ENCODE data around the gene ANKRD16.
"Not testable (repeated sequence)": the region's sequence is repeated elsewhere in the genome, so short reads cannot be mapped to it uniquely, and the experiment has no call there.

The ANKRD16 gene

DNA sequence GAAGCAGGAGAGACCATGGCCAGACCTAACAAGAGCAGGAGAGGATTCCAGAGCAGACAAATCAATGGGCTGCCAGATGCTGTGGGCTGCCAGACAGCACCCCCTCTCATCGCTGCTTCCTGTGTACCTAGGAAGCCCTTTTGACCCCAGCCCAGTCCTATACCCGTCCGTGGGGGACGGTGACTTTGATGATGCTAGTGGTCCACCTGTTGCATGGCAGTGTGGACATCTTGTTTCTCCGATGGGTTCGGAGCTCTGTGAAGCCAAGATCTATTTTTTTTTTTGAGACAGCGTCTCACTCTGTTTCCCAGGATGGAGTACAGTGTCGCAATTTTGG is 58.3 kb downstream of the ANKRD16 start:
- no peak for FAIRE-seq

DNA sequence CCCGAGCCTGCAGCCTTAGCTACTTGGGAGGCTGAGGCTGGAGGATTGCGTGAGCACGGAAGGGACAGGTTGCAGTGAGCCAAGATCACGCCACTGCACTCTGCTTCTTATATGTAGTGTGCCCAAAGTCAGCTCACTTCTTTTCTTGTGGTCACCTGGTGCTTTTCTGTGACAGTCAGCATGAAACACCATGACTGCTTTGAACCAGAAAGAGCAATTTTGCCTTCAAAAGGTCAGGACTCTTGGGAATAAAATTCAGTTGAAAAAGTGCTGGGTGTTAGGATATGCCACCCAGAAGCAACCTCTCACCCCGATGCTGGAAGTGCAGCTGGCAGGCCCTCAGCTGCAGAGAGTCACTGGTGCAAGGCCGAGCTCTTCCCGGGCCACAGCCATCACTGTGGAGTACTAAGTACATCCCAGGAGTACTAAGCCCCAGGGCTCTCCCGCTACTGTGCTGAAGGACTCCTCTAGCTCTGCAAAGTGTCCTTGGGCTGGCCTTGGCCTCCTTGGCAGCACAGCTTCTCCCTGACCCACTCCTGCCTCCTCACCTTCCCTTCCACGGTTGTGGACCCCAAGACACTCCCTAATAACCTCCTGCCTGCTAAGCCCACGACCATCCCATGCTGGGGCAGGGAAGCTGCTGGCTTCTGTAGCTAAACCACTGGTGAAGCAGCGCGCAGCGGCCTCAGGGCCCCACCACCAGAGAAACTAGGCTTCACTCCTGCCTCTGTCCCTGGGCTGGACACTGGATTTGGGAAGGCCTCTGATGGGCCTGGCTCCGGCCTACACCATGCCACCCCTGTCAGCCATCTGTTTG is 58.9 kb downstream of the ANKRD16 start:
- no peak for FAIRE-seq

DNA sequence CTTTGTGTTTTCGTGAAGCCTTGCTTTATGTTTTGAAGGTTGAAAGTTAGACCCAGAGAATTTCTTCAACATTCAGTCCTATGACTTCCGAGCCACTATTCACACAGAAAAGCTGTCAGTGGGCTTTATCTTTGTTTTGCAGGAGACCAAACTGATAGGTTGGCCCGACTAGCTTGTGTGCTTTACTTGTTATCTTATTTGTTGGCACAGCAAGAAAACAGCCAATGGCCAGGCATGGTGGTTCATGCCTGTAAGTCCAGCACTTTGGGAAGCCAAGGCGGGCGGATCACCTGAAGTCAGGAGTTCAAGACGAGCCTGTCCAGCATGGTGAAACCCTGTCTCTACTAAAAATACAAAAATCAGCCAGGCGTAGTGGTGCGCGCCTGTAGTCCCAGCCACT is 60.4 kb downstream of the ANKRD16 start:
- no peak for FAIRE-seq

DNA sequence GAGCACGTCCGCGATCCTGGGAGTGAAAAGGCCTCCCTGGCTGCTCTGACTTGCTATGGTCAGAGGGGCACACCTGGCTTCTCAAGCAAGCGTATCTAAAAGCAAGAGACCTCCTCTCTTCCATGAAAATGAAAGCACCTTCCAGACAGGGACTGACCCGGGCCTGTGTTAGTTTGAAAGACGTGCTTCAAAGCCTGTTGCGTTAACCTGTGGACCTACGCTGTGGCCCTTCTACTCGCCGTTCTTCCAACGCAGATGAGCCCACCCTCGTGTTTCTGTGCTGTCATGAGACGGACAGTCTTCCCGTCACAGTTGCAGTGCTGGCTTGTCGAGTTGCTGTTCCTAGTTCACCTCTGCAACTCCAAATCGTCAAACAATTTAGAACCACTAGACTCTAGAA is 61.0 kb downstream of the ANKRD16 start:
- FAIRE-seq = no peak

DNA sequence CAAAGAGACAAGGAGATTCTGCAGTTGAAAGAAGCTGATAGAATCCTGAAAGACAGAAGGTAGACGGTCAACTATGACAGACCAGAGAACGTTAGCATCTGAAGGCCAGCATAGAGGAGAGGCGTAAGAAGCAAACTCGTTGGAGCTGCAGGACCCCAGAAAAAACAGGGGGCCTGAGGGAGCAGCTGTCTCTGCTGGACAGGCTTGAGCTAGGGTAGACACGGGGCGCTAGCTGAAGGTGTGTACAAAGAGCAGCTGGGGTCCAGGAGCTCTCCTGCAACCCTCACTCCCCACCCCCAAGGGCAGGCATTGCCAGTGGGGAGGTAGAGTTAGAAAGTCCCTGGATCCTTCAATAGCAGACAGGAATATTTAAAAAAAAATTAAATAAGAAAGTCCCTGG is 61.9 kb downstream of the ANKRD16 start:
- FAIRE-seq = no peak

DNA sequence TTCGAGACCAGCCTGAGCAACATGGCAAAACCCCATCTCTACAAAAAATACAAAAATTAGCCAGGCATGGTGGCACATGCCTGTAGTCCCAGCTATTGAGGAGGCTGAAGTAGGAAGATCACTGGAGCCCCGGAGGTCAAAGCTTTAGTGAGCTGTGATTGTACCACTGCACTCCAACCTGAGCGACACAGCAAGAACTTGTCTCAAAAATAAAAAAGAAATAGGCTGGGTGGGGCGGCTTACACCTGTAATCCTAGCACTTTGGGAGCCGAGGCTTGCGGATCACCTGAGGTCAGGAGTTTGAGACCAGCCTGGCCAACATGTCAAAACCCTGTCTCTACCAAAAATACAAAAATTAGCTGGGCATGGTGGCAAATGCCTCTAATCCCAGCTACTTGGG is 63.2 kb downstream of the ANKRD16 start:
- not testable (repeated sequence) for FAIRE-seq

DNA sequence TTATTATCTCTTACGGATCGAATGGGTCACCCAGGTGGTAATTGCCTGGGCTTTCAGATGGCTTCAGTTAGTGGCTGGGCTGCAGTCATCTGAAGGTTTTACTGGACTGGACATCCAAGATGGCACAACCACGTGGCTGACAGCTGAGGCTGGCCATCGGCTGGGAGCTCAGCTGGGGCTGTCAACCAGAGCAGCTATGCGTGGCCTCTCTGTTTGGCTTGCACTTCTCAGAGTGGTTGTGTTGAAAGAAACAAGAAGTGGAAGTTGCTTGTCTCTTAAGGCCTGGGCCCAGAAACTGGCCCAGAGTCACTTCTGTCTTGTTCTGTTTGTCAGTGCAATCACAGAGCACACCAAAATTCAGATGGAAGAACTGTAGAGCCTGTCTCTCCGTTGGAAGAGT is 70.8 kb downstream of the ANKRD16 start:
- no peak for FAIRE-seq

DNA sequence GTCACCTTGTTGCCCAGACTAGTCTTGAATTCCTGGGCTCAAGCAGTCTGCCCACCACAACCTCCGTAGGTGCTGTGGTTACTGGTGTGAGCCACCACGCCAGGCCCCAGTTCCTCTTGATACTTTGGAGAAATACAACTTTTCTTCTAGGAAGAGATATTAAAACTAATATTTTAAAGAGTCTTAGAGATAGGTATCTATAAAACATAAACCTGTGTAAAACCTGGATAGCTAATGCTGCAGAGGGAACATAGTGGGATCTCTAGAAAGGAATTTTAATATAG is 71.7 kb downstream of the ANKRD16 start:
- no peak for FAIRE-seq

DNA sequence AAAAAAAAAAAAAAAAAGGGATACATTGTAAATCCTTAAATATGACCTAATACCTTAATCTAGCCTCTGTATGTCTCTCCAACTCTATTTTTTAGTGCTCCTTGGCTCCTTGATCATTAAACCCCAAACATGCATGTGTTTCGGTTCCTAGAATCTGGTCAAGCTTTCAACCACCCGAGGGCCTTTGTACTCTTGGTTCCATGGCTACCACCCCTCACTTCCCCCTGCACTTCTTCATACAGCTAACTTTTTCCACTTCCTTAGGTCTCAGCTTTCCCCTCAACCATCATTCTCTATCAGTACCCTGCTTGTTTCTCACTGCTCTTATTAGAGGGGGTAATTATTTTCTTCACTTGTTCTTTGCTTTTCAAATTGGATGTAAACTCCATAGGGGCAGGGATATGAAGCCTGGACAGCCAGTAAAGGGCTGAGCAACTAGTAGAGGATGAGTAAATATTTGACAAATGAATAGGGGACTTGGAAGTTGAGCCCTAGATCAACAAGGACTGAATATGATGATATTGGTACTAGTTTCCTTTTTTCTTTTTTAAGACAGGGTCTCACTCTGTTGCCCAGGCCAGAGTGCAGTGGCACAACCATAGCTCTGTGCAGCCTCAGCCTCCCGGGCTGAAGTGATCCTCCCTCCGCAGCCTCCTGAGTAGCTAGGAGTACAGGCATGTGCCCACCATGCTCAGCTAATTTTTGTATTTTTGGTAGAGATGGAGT is 72.2 kb downstream of the ANKRD16 start:
- FAIRE-seq = no peak

DNA sequence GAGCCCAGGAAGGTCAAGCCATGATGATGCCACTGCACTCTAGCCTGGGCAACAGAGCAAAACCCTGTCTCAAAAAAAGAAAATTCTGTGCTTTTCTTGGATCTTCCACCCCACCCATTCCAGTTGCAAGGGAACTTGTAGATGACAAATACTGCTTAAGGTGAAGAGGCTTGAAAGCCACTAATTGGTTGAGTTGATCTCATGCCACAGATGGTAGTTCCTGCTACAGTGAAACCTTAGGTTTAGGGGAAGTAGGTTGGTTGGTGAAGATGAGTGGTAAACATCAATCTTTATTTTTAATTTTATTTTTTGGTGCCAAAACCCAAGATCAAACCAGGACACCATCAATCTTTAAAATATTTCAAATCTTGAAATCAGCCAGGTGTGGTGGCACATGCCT is 73.5 kb downstream of the ANKRD16 start:
- FAIRE-seq = no peak

DNA sequence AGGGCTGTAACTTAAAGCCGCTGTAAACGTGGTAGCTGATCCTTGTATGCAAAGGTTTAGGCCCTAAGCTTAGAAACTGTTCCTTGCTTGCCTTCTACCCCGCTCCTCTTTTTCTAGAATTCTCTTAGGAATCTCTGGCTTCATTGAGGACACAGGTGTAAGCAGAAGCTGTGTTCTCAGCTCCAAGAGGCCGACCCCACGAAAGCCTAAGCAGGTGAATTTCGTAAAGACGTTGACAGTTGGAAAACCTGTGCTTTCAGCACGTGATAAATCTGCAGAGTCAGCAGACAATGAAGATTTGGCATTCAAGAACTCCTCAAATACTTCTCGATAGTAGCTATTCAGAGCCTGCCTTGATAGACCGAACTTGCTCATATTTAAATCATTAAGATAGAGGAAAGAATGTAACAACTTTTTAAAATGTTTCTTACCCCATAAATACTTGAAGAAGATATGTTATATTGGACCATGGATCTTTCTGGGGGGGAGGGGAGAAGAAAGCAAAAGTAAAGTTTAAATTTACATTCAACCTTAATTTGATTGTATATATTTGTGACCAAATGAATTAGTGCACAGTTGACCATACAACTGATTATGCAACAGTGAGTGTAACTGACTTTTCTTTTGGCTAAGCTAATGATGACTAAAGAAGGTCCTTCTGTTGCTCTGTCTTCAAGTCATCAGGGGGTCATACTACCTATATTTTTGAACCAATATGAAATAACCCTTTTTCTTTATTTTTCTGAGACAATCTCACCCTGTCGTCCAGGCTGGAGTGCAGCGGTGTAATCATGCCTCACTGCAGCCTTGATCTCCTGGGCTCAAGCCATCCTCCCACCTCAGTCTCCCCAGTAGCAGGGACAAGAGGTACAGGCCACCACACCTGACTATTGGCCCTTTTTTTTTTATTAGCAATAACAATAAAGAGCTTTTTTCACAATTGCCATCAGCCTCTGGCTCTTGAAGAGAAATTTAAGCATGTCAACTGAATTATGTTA is 75.3 kb downstream of the ANKRD16 start:
- FAIRE-seq = no peak

DNA sequence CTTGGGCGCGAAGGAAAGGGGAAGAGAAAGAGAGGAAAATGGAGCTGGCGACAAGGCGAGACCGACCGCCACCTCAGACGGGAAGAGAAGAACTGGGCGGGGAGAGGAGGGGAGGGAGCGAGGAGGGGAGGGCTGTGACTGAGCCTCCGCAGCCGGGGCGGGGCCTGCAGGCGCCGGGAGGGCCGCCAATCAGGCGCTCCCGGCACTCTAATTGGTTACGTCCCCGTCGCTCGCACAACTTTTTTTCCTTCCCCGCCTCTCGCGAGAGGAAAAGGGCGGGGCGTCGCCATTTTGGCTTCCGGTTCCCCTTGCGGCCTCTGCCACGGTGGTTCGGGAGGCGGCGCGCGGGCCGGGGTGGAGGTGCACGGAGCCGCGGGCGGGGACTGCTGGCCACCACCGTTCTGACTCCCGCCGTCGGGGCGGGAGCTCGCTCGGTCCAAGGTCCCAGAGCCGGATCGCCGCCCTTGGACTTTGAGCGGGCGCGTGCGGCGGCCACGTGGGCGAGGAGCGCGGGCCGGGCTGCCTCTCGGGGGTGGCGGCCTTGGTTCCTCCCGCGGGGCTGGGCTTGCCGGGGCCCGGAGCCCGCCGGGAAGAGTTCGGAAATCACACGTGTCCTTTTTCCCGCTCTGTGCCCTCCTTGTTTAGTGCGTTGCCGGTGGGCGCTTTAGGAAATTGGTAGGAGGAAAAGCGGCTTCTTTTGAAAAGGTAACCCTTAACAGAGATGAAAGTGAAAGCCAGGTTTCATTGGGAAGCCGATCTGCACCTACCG is 76.2 kb downstream of the ANKRD16 start, which contains the start of gene GDI2:
TSS of gene GDI2 (minus strand) at position 94 of the 769 bp plus-strand sequence. CDS start 176 bp downstream, outside the sequence.
- FAIRE-seq = no peak

DNA sequence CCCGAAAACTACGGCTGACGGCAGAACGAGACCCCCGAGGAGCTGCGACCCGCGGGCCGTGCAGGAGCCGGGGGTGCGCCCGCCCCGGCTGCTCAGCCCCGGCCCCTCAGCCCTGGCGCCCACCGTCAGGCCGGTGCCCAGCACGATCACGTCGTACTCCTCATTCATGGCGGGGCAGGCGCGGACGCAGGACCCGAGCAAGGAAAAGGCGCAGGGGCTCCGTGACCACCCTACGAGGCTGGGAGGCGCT is 76.7 kb downstream of the ANKRD16 start:
- no peak for FAIRE-seq

DNA sequence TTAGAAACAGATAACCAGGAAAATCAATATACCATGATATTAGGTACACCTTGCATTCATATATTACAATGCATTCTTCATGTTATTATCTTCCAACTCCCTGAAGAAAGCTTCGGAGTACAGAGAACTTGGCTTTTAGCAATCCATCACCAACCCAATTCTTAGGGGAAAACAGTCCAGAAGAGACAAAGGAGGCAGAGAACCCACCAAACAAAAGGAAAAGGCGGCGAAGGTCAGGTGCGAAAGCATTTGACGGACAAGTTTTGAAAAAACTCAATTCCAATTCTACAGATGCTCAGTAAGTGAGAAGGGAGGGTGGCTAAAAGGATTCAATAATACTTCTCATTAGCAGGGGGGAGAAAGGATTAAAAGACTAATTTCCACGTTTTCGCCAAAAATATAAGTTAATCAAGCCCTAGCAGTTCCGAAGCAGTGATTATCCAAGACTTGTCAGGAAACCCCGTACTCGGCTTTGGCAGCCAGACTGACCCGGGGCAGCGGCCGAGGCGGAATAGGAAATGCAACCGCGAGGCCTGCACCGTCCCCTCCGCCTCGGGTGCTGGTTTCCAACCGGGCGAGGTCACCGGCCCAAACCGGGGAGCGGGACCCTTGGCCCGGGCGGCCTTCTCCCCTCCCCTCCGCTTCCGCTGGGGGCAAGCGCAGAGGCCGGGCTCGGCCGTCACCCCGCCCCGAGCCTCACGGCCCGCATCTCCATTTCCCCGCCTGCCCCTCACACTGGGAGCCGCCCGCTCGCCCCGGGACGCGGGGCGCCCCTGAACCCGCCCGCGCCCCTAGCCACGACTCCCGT is 77.2 kb downstream of the ANKRD16 start:
- no peak for FAIRE-seq

Measured in endometrium (tissue), 2 donors.